AG08395 (cell line): ENCODE data around the gene C7orf57.
"Not testable (repeated sequence)": the region's sequence is repeated elsewhere in the genome, so short reads cannot be mapped to it uniquely, and the experiment has no call there.

Experiments used
- DNase-seq: peaks from one replicate; pipeline ENCODE4 v3.0.0; 2012; ENCODE audit warnings: mixed read lengths, low spot score

Gene C7orf57

GRCh38 chr7:48035967-48036478 is 680 bp downstream of the C7orf57 start:
- DNase-seq: no peak

- no peak for DNase-seq
These were observed 3.6 kb downstream of the C7orf57 start for GRCh38 chr7:48038815-48039506.

GRCh38 chr7:48040944-48041652 is 5.8 kb downstream of the C7orf57 start:
- DNase-seq: no peak

- peak; percentile 70 for DNase-seq
These were observed 6.3 kb downstream of the C7orf57 start for GRCh38 chr7:48041653-48041970.

- no peak for DNase-seq
These were observed 6.9 kb downstream of the C7orf57 start for GRCh38 chr7:48042216-48042615.

- no peak for DNase-seq
These were observed 7.3 kb downstream of the C7orf57 start for GRCh38 chr7:48042636-48043035.

DNA sequence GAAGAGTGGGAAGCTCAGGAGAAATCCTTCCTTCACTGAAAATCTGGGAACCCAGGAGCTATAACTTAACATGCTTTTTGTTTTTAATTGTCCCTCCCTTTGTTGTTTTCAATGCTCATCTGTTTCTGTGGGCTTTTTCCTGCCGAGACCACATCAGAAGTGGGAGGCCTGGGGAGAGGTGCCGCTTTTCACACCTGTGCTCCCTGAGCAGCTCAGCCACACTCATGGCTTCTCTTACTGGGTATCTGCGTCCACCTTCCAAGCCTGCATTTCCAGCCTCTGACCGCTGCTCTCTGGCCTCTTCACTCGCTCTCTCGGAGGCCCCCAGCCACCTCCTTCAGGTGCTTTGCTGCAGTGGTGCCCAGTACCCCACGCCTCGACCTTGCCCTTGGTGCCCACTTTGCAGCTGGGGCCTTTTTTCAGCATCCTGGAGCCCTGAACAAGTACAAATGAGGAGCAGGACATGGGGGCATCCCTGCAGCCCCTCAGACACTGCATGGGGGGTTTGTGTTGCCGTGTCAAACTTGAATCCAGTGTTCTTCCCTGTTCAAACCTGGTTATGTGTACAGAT is 9.9 kb downstream of the C7orf57 start:
- no peak for DNase-seq

DNA sequence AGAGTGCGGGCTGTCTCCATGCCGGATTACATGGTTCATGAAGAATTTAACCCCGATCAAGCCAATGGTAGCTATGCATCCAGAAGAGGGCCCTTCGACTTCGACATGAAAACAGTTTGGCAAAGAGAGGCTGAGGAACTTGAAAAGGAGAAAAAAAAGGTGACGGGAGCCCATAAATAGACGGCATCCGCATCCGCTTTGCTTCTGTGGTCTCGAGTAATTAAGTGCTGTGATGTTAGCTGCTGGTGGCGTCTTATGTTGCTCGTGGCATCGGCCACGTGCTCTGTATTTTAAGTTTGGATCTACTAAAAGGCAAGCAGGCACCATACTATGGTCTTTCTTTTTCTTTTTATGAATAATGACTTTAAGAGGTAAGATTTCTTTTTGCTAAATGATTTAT is 11.1 kb downstream of the C7orf57 start:
- DNase-seq: no peak

DNA sequence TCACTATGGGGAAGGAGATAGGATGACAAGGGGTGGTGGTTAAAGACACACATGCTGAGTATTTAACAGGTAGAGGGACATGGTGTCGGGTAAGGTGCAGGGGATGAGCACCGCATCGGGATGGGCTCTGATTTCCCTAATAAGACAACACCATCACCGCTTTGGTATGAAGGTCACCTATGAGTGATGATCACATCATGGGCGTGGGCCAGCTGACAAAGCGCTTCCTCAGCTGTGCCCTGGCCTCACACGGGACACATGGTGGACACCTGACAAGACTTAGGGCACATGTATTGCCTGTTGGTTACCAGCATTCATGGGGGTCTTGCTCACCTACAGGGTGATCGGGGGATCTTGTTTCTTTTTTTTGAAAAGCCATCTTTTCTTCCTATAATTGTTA is 12.8 kb downstream of the C7orf57 start:
- no peak for DNase-seq

GRCh38 chr7:48049850-48050249 is 14.5 kb downstream of the C7orf57 start:
- DNase-seq: no peak

- DNase-seq: no peak
These were observed 17.4 kb downstream of the C7orf57 start for GRCh38 chr7:48052748-48053147.

DNA sequence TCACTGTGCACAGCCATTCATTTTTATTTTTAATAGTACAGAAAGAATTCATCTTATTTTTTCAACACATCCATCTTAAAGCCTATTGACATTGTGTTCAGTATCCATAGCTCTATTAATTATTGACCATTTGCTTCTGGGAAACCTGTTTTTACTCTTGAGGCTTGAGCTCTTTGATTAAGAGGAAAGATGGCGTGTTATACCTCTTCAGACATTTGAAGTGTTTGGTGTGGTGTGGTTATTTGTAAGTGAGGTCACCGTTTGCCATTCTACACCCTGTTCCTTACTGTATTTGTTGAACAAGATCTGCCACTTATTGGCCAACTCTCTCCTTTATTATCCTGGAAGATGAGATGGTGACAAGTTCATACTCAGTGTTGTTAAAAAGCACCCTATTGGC is 18.4 kb downstream of the C7orf57 start:
- DNase-seq: no peak

DNA sequence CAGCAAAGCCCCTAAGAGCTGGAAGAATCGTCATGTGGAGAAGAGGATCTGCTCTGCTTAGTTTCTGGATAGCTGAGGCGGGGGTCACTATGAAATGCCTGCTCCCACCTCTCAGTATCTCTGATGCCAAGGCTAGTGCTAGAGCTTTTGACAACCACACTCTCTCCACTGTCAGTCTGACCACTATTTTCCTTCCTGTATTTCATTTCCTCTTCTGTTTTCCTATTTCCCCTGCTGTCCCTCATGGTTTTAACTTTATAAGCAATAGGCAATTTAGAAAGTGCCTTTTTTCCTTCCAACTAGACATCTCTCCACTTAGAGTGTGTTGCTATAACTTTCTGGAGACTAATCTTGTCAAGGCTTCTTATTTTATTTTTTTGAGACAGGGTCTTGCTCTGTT is 23.6 kb downstream of the C7orf57 start:
- no peak for DNase-seq

GRCh38 chr7:48059706-48060105 is 24.4 kb downstream of the C7orf57 start:
- no peak for DNase-seq

DNA sequence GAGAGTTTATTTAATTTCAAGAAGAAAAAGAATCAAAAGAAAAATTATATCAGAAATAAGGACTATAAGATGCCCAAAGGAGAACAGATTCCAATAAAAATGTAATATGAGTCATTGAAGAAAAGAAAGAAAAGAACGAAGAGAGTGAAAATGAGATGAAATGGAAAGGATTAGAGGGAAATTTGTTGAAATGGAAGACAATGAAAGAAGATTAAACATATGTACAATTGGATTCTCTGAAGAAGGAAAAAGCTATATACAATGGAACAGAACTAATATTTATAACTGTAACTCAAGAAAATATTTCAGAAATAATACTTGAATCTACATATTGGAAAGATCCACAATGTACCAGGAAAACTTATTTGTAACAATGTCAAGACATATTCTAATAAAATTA is 28.6 kb downstream of the C7orf57 start:
- DNase-seq: no peak

GRCh38 chr7:48067475-48067874 is 32.1 kb downstream of the C7orf57 start:
- DNase-seq: no peak

DNA sequence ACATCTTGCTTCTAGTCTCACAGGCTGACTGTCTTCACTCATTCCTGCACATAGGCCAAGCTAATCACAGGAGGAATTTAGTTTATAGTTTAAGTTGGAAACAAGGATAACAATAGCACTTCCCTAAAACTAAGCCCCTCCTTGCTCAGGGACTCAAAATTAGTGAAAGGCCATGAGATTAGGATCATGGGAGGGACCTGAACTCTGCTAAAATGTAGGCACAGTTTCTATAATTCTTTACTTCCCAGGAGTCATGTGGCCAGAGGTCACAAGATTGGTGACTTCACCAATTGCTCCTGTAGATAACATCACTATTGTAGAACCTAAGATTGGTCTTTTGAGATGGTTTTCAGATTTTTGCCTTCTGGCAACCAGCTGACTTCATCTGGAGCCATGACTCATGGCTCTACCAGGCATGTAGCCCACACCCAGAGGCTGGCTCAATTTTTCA is 38.9 kb downstream of the C7orf57 start:
- DNase-seq: peak; percentile 35

DNA sequence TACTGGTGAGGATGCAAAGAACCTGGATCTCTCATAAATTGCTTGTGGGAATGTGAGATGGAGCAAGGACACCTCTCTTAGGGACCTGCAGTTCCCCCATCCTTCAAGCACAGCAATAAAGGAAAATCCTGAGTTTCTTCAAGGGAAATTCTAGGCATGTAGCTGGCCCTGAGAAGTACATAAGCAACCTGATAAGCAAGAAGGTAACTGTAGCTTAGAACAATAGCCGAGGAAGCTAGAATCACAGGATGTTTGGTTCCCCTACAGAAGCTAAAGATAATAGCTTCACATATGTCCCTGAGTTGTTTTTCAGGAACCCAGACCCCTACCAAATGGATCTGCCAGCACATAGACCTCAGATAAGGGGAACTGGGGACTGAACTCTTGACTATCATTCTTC is 42.1 kb downstream of the C7orf57 start:
- no peak for DNase-seq

DNA sequence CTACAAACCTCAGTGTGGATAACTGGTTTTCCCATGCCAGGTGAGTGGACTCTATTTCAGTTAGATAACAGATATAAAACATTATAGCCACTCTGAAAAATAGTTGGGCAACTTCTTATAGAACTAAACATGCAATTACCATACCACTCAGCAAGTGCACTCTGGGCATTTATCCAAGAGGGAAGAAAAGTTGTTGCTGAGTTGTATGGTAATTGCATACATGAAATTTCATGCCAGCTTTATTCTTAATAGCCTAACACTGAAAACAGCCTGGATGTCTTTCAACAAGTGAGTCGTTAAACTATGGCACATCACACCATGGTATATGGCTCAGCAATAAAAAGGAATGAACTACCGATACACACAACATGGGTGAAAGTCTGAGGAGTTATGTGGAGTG is 43.1 kb downstream of the C7orf57 start:
- DNase-seq: no peak

DNA sequence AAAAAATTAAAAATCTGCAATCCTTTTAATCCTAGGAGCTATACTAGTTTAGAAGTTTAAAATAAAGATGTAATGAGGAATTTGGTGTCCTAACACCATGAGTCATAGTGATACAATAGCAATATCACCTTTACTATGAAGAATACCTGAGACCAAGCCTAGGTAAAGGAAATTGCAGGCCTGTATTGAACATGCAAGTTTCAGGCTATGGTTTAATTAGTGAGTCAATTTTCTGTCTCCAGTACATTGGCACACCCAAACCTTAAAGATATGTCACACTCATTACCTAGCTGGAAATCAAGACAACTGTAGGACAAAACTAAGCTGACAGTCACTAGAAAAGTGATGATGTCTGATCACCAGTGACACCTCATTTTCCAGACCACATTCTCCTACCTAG is 47.0 kb downstream of the C7orf57 start:
- not testable (repeated sequence) for DNase-seq

GRCh38 chr7:48083114-48083830 is 47.9 kb downstream of the C7orf57 start:
- peak; percentile 25 for DNase-seq

DNA sequence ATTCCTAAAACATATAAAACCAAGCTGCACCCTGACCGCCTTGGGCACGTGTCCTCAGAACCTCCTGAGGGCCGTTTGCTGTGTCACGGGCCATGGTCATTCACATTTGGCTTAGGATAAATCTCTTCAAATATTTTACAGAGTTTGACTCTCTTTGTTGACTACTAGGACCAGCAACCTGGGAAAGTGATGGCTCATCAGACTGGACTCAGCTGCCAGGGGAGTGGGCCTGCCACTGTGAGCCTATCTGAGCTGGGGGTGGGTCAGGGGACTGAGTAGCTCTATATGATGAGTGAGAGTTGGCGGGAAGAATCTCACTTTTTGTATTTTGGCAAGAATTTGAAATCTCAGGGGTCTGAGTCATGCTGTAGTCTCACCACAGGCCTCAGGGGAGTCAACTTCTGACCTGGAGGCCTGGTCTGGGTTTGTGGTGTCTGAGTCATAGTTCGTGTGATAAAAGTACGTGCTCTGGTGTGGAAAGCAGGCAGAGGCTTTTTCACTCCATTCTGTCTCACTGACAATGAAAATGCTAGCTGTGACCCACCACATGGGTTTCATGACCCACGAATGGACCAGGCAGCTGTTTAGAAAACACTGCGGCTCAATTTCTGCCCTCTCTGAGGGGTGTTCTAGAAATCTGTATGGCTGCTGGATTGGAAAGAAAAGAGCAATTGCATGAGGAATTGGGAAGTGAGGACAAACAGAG is 49.5 kb downstream of the C7orf57 start:
- DNase-seq: peak; percentile 95
